K562 (cell line): ENCODE measurements around the gene ATRN. TPM values are rescaled to one million over a fixed set of nuclear protein-coding genes. Genes with fewer than 3 reads are reported as not detected.

Experiments used
- ATAC-seq: fragments of 200-7000 bp; cut with Tn5 transposase; 3 replicates; pipeline ENCODE4 v1.9.1; 2020; ENCODE audit warnings: moderate library complexity
- BruUV-seq: library from RNA; stranded (reverse); fragments of 400-500 nt; replicated peaks from 2 replicates; lab custom pipeline; 2021; lab: Mats Ljungman, UMichigan
- CTCF ChIA-PET: fragments of 300-600 bp; formaldehyde crosslinking; extraction: SDS; loops from one replicate; lab custom pipeline; 2021; ENCODE audit warnings: low intra/inter-chr PET ratio; lab: Yijun Ruan, JAX
- POLR2A ChIA-PET: fragments of 300-600, 350-650 bp; sonication (Branson Sonifier 250); formaldehyde crosslinking; extraction: SDS; loops from one replicate; lab custom pipeline; 2021; ENCODE audit warnings: antibody characterized with exemption, inconsistent platforms; lab: Yijun Ruan, JAX
- DNase-seq, 4 experiments: peaks; one replicate each; pipeline versions ENCODE4 v3.0.0 to v3.0.0-alpha.2; 2011 to 2018; ENCODE audit warnings: low spot score in 3 of 4, mixed read lengths in 3 of 4; ENCODE audit errors: extremely low read depth in 1 of 4
- FAIRE-seq: peaks from 2 replicates; lab custom pipeline; 2011; peaks lifted over from hg19 to GRCh38; lab: Jason Lieb, UNC
- H2AFZ ChIP-seq: 2 replicates; pipeline ENCODE4 v1.6.0; 2011; ENCODE audit warnings: low read depth, low read length, control low read depth, inconsistent platforms
- H3K27ac ChIP-seq: fragments of 200-600 bp; 3 replicates; pipeline ENCODE4 v1.8.0; 2011; ENCODE audit warnings: low read depth, mild to moderate bottlenecking, control low read depth, inconsistent platforms, low read length, moderate library complexity, mixed read lengths; ENCODE audit errors: extremely low read depth
- H3K27me3 ChIP-seq, 2 experiments: fragments of 300-600 bp in 1 of 2; 2 replicates in 1 of 2; 3 replicates in 1 of 2; pipeline versions ENCODE4 v1.6.0 to v1.8.0; 2011; ENCODE audit warnings: inconsistent platforms in 2 of 2, low read length in 2 of 2, mild to moderate bottlenecking in 1 of 2, mixed read lengths in 1 of 2, moderate library complexity in 1 of 2; ENCODE audit not compliant: control insufficient read depth in 2 of 2, insufficient read depth in 2 of 2
- H3K36me3 ChIP-seq: fragments of 300-600 bp; 3 replicates; pipeline ENCODE4 v1.8.0; 2011; ENCODE audit warnings: mild to moderate bottlenecking, low read length, inconsistent platforms; ENCODE audit not compliant: control insufficient read depth, insufficient read depth
- H3K4me1 ChIP-seq, 2 experiments: fragments of 200-600 bp in 1 of 2; replicated peaks in 1 of 2; 2 replicates in 1 of 2; 3 replicates in 1 of 2; pipeline versions ENCODE4 v1.5.1 to v1.8.0; 2011; ENCODE audit warnings: inconsistent platforms in 2 of 2, low read length in 2 of 2, mild to moderate bottlenecking in 1 of 2, mixed read lengths in 1 of 2, moderate library complexity in 1 of 2; ENCODE audit not compliant: control insufficient read depth in 2 of 2, insufficient read depth in 2 of 2
- H3K4me2 ChIP-seq: 2 replicates; pipeline ENCODE4 v1.6.1; 2011; ENCODE audit warnings: low read length, control low read depth, inconsistent platforms, mixed read lengths; ENCODE audit not compliant: insufficient read depth
- H3K4me3 ChIP-seq: fragments of 200-600 bp; sonication (generic), shearing (Covaris generic); 2 replicates; pipeline ENCODE4 v1.5.1; 2016; ENCODE audit warnings: control low read depth, inconsistent platforms
- H3K79me2 ChIP-seq: fragments of 200-600 bp; 3 replicates; pipeline ENCODE4 v1.8.0; 2011; ENCODE audit warnings: low read length, inconsistent platforms; ENCODE audit not compliant: control insufficient read depth, insufficient read depth
- H3K9ac ChIP-seq, 2 experiments: 2 replicates each; pipeline versions ENCODE4 v1.6.0 to v1.6.1; 2011; ENCODE audit warnings: low read depth in 2 of 2, low read length in 2 of 2, control low read depth in 1 of 2, inconsistent platforms in 1 of 2, mild to moderate bottlenecking in 1 of 2, mixed read lengths in 1 of 2; ENCODE audit not compliant: insufficient read depth in 1 of 2
- H3K9me1 ChIP-seq: one replicate; pipeline ENCODE4 v1.6.0; 2011; ENCODE audit warnings: inconsistent platforms, mild to moderate bottlenecking, low read length, moderate library complexity; ENCODE audit not compliant: control insufficient read depth, insufficient read depth
- H3K9me3 ChIP-seq: replicated peaks from 2 replicates; pipeline ENCODE4 v1.5.1; 2011; ENCODE audit warnings: low read depth, low read length, inconsistent platforms; ENCODE audit not compliant: control insufficient read depth, insufficient read depth
- H4K20me1 ChIP-seq: replicated peaks from 2 replicates; pipeline ENCODE4 v1.6.1; 2011; ENCODE audit warnings: low read length, inconsistent platforms, mixed read lengths; ENCODE audit not compliant: control insufficient read depth, insufficient read depth
- CHD4 ChIP-seq: fragments of 200-600 bp; sonication (generic); IDR thresholded peaks from 3 replicates; pipeline ENCODE4 v1.6.1; 2012; ENCODE audit warnings: low read depth, mild to moderate bottlenecking, mixed read lengths, low read length, inconsistent platforms; ENCODE audit not compliant: insufficient read depth, insufficient replicate concordance, poor library complexity, severe bottlenecking
- MCM5 ChIP-seq: fragments of 450-650 bp; IDR thresholded peaks from 2 replicates; pipeline ENCODE4 v1.6.1; 2016; ENCODE audit warnings: low read depth
- NFRKB ChIP-seq: fragments of 450-650 bp; IDR thresholded peaks from 2 replicates; pipeline ENCODE4 v1.6.1; 2016; ENCODE audit warnings: low read depth
- PML ChIP-seq: IDR thresholded peaks from 2 replicates; pipeline ENCODE4 v1.6.1; 2012; ENCODE audit warnings: low read length, inconsistent platforms
- RBM17 ChIP-seq: fragments of 200-400 bp; formaldehyde crosslinking; IDR thresholded peaks from 2 replicates; pipeline ENCODE4 v1.6.1; 2017; ENCODE audit warnings: low read depth, mild to moderate bottlenecking, low read length, borderline replicate concordance
- RFX1 ChIP-seq: fragments of 450-650 bp; IDR thresholded peaks from 2 replicates; pipeline ENCODE4 v1.6.1; 2016; ENCODE audit warnings: mild to moderate bottlenecking, moderate library complexity
- SUPT5H ChIP-seq: fragments of 450-650 bp; IDR thresholded peaks from 2 replicates; pipeline ENCODE4 v1.6.1; 2016
- XRCC5 ChIP-seq: fragments of 200-400 bp; formaldehyde crosslinking; IDR thresholded peaks from 2 replicates; pipeline ENCODE4 v1.6.1; 2017; ENCODE audit warnings: low read depth, mild to moderate bottlenecking, low read length
- ZKSCAN8 ChIP-seq: fragments of 200-800 bp; sonication (Bioruptor generic); IDR thresholded peaks from 2 replicates; pipeline ENCODE4 v1.6.1; 2016; ENCODE audit warnings: missing genetic modification characterization, missing compliant biosample characterization
- ZNF165 ChIP-seq: fragments of 250-450 bp; sonication (Bioruptor Pico); IDR thresholded peaks from 2 replicates; pipeline ENCODE4 v1.4.0; 2020; ENCODE audit warnings: borderline replicate concordance
- ZNF174 ChIP-seq: fragments of 250-450 bp; sonication (Bioruptor Pico); IDR thresholded peaks from 2 replicates; pipeline ENCODE4 v1.4.0; 2020; ENCODE audit warnings: mild to moderate bottlenecking
- ZNF668 ChIP-seq: fragments of 250-450 bp; sonication (Bioruptor Pico); IDR thresholded peaks from 2 replicates; pipeline ENCODE4 v1.8.0; 2022; ENCODE audit warnings: mild to moderate bottlenecking, inconsistent platforms
- WGBS: fragments of 100-300 bp; shearing (Covaris generic); methylation state at CpG from one replicate; pipeline ENCODE4 v1.1.6; 2016; ENCODE audit warnings: low coverage, mixed read lengths; ENCODE audit not compliant: insufficient coverage; ENCODE audit errors: missing lambda C conversion rate; 5-methylcytosine and 5-hydroxymethylcytosine counted together
- in situ Hi-C: fragments of 300-500 bp; cut with MboI; formaldehyde crosslinking; loops from 4 replicates; pipeline ENCODE4 v1.15.0; 2018; ENCODE audit warnings: inconsistent platforms, mixed read lengths
- intact Hi-C: fragments of 100-400 bp; cut with micrococcal nuclease; formaldehyde crosslinking; loops from 2 replicates; pipeline ENCODE4 v1.14.2; 2022
- polyA plus RNA-seq, 8 experiments: library from polyadenylated mRNA; depleted of rRNA in 4 of 8; stranded (reverse) in 5 of 8; unstranded in 3 of 8; fragments of >200 nt; fragmentation: Nextera tagmentation in 2 of 8; fragmentation: Illumina TruSeq in 1 of 8; extraction: Ambion mirVana in 2 of 8; extraction: Trizol in 1 of 8; gene quantifications; 2 replicates each; pipeline versions ENCODE4 v1.2.1 to v1.2.3, GENCODE V29; 2011 to 2014; ENCODE audit warnings: inconsistent platforms in 1 of 8, missing spikeins in 1 of 8
- total RNA-seq, 7 experiments: library from RNA; depleted of rRNA in 6 of 7; stranded (reverse); fragments of >200 nt in 6 of 7; fragmentation: Illumina TruSeq in 2 of 7; extraction: Trizol in 2 of 7; gene quantifications; 2 replicates each; pipeline versions ENCODE4 v1.2.1 to v1.2.3, GENCODE V29; 2011 to 2021; ENCODE audit warnings: low replicate concordance in 1 of 7
- TF ChIP-seq, protein P1 (sequence below): sonication (generic); formaldehyde crosslinking; IDR thresholded peaks from 2 replicates; pipeline ENCODE4 v1.8.1; 2023; ENCODE audit warnings: mild to moderate bottlenecking, missing genetic modification reagents
- TF ChIP-seq, protein P2 (sequence below), 2 experiments: IDR thresholded peaks in 1 of 2; conservative IDR thresholded peaks in 1 of 2; 2 replicates each; pipeline ENCODE4 v1.6.1; 2016; ENCODE audit warnings: low read depth in 2 of 2, mild to moderate bottlenecking in 1 of 2, missing compliant biosample characterization in 1 of 2, missing genetic modification characterization in 1 of 2, moderate library complexity in 1 of 2
- TF ChIP-seq, protein P3 (sequence below): fragments of 250-450 bp; sonication (Bioruptor Pico); IDR thresholded peaks from 2 replicates; pipeline ENCODE4 v1.8.0; 2021; ENCODE audit warnings: mild to moderate bottlenecking, moderate library complexity

ATRN gene
- total and polyA plus RNA-seq, 9 of the 15 experiments (the other 6 are each of a cell fraction or from before 2014, with no cell fraction given): 0.69 to 16.5 (median 7.6) TPM

DNA sequence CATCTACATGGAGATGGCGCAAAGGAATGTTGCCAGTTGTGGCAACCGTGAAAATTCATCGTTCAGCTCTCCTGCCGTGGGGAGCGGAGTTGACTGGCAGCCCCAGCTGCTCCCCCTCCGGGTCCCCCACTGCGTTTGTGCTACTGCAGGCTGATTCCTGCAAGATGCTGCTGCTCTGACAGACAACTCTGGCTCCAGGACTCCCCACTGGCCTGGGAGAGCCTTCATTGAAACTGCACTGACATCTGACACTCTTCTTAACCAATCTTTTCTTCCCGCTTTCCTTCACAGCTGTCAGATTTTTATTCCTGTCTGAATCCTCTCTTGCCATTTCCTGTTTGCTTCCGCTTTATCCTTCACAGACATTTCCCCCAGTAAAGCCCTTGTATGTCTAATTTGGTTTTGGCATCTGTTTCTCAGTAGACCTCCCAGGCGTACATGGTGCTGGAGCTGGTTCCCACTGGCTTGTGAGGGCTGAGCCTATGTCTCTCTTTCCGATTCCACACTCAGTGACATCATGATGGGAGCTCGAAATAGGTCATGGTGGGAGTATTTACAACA lies 9.5 kb upstream of the ATRN start:
- H3K36me3 ChIP-seq: no peaks in the 10 kb centered on the region
- no peaks in the 10 kb centered on the region for H3K9me3 ChIP-seq
- H3K27ac ChIP-seq: no peak overlapping the region
- DNase-seq: no peak
- H3K27me3 ChIP-seq: no peaks in the 10 kb centered on the region
- FAIRE-seq: no peak
- H3K4me2 ChIP-seq: no peak overlapping the region
- H3K4me3 ChIP-seq: no peak overlapping the region
- BruUV-seq: no TSS peak
- intact Hi-C loops: no loop called here
- no peaks in the 10 kb centered on the region for H3K79me2 ChIP-seq
- H2AFZ ChIP-seq: no peak overlapping the region
- H3K9me1 ChIP-seq: no peaks in the 10 kb centered on the region
- no peak for ATAC-seq
- H3K9ac ChIP-seq: no peak overlapping the region
- H4K20me1 ChIP-seq: no peaks in the 10 kb centered on the region
- H3K4me1 ChIP-seq: peaks cover 4% of the 10 kb centered on the region in 2 experiments; a peak in 4 of 5 replicates
- WGBS: 34% methylated on average over 12 of the region's 12 CpGs
- CTCF ChIA-PET: no interaction called here
- POLR2A ChIA-PET: interaction anchor here (0.6 kb wide), 1 partner anchor 9 kb away, joined by 4 read pairs; the partner anchor contains the start of gene ATRN
- in situ Hi-C loops: no loop called here
- TF ChIP-seq RFX1: no peak
- TF ChIP-seq RBM17: no peak
- TF ChIP-seq, protein P1, sequence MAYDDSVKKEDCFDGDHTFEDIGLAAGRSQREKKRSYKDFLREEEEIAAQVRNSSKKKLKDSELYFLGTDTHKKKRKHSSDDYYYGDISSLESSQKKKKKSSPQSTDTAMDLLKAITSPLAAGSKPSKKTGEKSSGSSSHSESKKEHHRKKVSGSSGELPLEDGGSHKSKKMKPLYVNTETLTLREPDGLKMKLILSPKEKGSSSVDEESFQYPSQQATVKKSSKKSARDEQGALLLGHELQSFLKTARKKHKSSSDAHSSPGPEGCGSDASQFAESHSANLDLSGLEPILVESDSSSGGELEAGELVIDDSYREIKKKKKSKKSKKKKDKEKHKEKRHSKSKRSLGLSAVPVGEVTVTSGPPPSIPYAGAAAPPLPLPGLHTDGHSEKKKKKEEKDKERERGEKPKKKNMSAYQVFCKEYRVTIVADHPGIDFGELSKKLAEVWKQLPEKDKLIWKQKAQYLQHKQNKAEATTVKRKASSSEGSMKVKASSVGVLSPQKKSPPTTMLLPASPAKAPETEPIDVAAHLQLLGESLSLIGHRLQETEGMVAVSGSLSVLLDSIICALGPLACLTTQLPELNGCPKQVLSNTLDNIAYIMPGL: no peak
- TF ChIP-seq MCM5: no peak
- TF ChIP-seq, protein P2, sequence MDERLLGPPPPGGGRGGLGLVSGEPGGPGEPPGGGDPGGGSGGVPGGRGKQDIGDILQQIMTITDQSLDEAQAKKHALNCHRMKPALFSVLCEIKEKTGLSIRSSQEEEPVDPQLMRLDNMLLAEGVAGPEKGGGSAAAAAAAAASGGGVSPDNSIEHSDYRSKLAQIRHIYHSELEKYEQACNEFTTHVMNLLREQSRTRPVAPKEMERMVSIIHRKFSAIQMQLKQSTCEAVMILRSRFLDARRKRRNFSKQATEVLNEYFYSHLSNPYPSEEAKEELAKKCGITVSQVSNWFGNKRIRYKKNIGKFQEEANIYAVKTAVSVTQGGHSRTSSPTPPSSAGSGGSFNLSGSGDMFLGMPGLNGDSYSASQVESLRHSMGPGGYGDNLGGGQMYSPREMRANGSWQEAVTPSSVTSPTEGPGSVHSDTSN (CRISPR knock-in tag; IDR thresholded peaks at IDR 0.05; ENCODE audit: low read depth): no peak
- TF ChIP-seq, protein P2 (tag; conservative IDR thresholded peaks at IDR 0.05; ENCODE audit: low read depth): no peak
- no peak for TF ChIP-seq PML
- no peak for TF ChIP-seq ZKSCAN8 (CRISPR knock-in tag)
- TF ChIP-seq, protein P3, sequence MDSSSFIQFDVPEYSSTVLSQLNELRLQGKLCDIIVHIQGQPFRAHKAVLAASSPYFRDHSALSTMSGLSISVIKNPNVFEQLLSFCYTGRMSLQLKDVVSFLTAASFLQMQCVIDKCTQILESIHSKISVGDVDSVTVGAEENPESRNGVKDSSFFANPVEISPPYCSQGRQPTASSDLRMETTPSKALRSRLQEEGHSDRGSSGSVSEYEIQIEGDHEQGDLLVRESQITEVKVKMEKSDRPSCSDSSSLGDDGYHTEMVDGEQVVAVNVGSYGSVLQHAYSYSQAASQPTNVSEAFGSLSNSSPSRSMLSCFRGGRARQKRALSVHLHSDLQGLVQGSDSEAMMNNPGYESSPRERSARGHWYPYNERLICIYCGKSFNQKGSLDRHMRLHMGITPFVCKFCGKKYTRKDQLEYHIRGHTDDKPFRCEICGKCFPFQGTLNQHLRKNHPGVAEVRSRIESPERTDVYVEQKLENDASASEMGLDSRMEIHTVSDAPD (CRISPR knock-in tag): no peak
- TF ChIP-seq ZNF165 (CRISPR knock-in tag): no peak
- TF ChIP-seq ZNF174 (CRISPR knock-in tag): no peak
- TF ChIP-seq CHD4: no peak
- TF ChIP-seq XRCC5: no peak
- no peak for TF ChIP-seq SUPT5H
- TF ChIP-seq ZNF668 (CRISPR knock-in tag): no peak
- TF ChIP-seq NFRKB: no peak
